ENCODE data around the gene CDH4.

The CDH4 gene

GRCh38 chr20:61626412-61626811, 374.4 kb downstream of the CDH4 start:
- no peak for DNase-seq (ENCODE audit: low read depth, low spot score)

GRCh38 chr20:61627791-61628415, 375.8 kb downstream of the CDH4 start:
- no peak for DNase-seq (ENCODE audit: low read depth, low spot score)

GRCh38 chr20:61628480-61628879, 376.4 kb downstream of the CDH4 start:
- no peak for DNase-seq (ENCODE audit: low read depth, low spot score)

- no peak for DNase-seq (ENCODE audit: low read depth, low spot score)
Measured at GRCh38 chr20:61628901-61629601, 377.0 kb downstream of the CDH4 start.

GRCh38 chr20:61629602-61630390, 377.7 kb downstream of the CDH4 start:
- DNase-seq (ENCODE audit: low read depth, low spot score): no peak

- no peak for DNase-seq (ENCODE audit: low read depth, low spot score)
Measured at GRCh38 chr20:61630391-61630650, 378.3 kb downstream of the CDH4 start.

GRCh38 chr20:61630816-61631215, 378.8 kb downstream of the CDH4 start:
- DNase-seq (ENCODE audit: low read depth, low spot score): no peak

GRCh38 chr20:61631751-61632150, 379.7 kb downstream of the CDH4 start:
- DNase-seq (ENCODE audit: low read depth, low spot score): no peak

GRCh38 chr20:61633004-61633403, 380.9 kb downstream of the CDH4 start:
- DNase-seq (ENCODE audit: low read depth, low spot score): no peak

GRCh38 chr20:61634376-61635145, 382.5 kb downstream of the CDH4 start:
- no peak for DNase-seq (ENCODE audit: low read depth, low spot score)

GRCh38 chr20:61635721-61636455, 383.8 kb downstream of the CDH4 start:
- DNase-seq (ENCODE audit: low read depth, low spot score): no peak

- no peak for DNase-seq (ENCODE audit: low read depth, low spot score)
Measured at GRCh38 chr20:61636531-61637116, 384.6 kb downstream of the CDH4 start.

- DNase-seq (ENCODE audit: low read depth, low spot score): no peak
Measured at GRCh38 chr20:61638802-61639585, 386.9 kb downstream of the CDH4 start.

- DNase-seq (ENCODE audit: low read depth, low spot score): no peak
Measured at GRCh38 chr20:61640131-61640870, 388.2 kb downstream of the CDH4 start.

GRCh38 chr20:61640871-61641245, 388.8 kb downstream of the CDH4 start:
- no peak for DNase-seq (ENCODE audit: low read depth, low spot score)

- DNase-seq (ENCODE audit: low read depth, low spot score): no peak
Measured at GRCh38 chr20:61643656-61644377, 391.8 kb downstream of the CDH4 start.

- DNase-seq (ENCODE audit: low read depth, low spot score): no peak
Measured at GRCh38 chr20:61644378-61645076, 392.5 kb downstream of the CDH4 start.

- DNase-seq (ENCODE audit: low read depth, low spot score): no peak
Measured at GRCh38 chr20:61645732-61646131, 393.7 kb downstream of the CDH4 start.
